PC-3 (cell line): ENCODE measurements around the gene MAT1A. TPM values are rescaled to one million over a fixed set of nuclear protein-coding genes. Genes with fewer than 3 reads are reported as not detected.
"Not testable (repeated sequence)": the region's sequence is repeated elsewhere in the genome, so short reads cannot be mapped to it uniquely, and the experiment has no call there.

Source experiments
- ATAC-seq: fragments of 200-7000 bp; cut with Tn5 transposase; 2 replicates; pipeline ENCODE4 v1.9.1; 2020; ENCODE audit warnings: mild to moderate bottlenecking, moderate library complexity
- BruUV-seq: library from RNA; stranded (reverse); fragments of 400-500 nt; replicated peaks from 2 replicates; lab custom pipeline; 2021; lab: Mats Ljungman, UMichigan
- CTCF ChIA-PET: fragments of 300-600 bp; sonication (Branson Sonifier 250); formaldehyde crosslinking; loops from one replicate; lab custom pipeline; 2022; ENCODE audit warnings: antibody characterized with exemption; lab: Charles Lee
- POLR2A ChIA-PET: fragments of 300-600 bp; sonication (Branson Sonifier 250); formaldehyde crosslinking; loops from one replicate; lab custom pipeline; 2022; ENCODE audit warnings: antibody characterized with exemption; ENCODE audit not compliant: unreplicated experiment; lab: Charles Lee
- DNase-seq: peaks from one replicate; pipeline ENCODE4 v3.0.0-alpha.2; 2015
- H2AFZ ChIP-seq: fragments of 300-600 bp; sonication (generic); 2 replicates; pipeline ENCODE4 v1.6.0; 2016; ENCODE audit warnings: antibody characterized with exemption, low read length
- H3F3A ChIP-seq: fragments of 300-600 bp; sonication (generic); one replicate; pipeline ENCODE4 v1.6.0; 2017; ENCODE audit warnings: antibody characterized with exemption, low read length, control low read depth, mild to moderate bottlenecking; ENCODE audit not compliant: unreplicated experiment
- H3K27ac ChIP-seq: fragments of 300-600 bp; sonication (generic); 2 replicates; pipeline ENCODE4 v1.5.1; 2016; ENCODE audit warnings: mild to moderate bottlenecking, low read length
- H3K27me3 ChIP-seq: fragments of 300-600 bp; sonication (generic); 2 replicates; pipeline ENCODE4 v1.6.1; 2016; ENCODE audit warnings: low read length, mixed read lengths
- H3K36me3 ChIP-seq: fragments of 300-600 bp; sonication (generic); 2 replicates; pipeline ENCODE4 v1.6.1; 2016; ENCODE audit warnings: low read depth, mixed run types, low read length, mixed read lengths
- H3K4me1 ChIP-seq: fragments of 300-600 bp; sonication (generic); 2 replicates; pipeline ENCODE4 v1.5.1; 2016; ENCODE audit warnings: low read length; ENCODE audit not compliant: insufficient read depth
- H3K4me2 ChIP-seq: fragments of 300-600 bp; sonication (generic); 2 replicates; pipeline ENCODE4 v1.6.0; 2016; ENCODE audit warnings: low read length
- H3K4me3 ChIP-seq: fragments of 300-600 bp; sonication (generic); 2 replicates; pipeline ENCODE4 v1.5.1; 2016; ENCODE audit warnings: mild to moderate bottlenecking, low read length, mixed read lengths
- H3K79me2 ChIP-seq: fragments of 300-600 bp; sonication (generic); 2 replicates; pipeline ENCODE4 v1.6.1; 2017; ENCODE audit warnings: low read length, mixed read lengths
- H3K9ac ChIP-seq: fragments of 300-600 bp; sonication (generic); 2 replicates; pipeline ENCODE4 v1.6.0; 2016; ENCODE audit warnings: mild to moderate bottlenecking, low read length
- H3K9me2 ChIP-seq: fragments of 300-600 bp; sonication (generic); replicated peaks from 2 replicates; pipeline ENCODE4 v1.6.1; 2016; ENCODE audit warnings: mixed run types, low read length, mixed read lengths
- H3K9me3 ChIP-seq: fragments of 300-600 bp; sonication (generic); 2 replicates; pipeline ENCODE4 v1.6.1; 2016; ENCODE audit warnings: low read length, mixed read lengths
- H4K20me1 ChIP-seq: fragments of 300-600 bp; sonication (generic); 2 replicates; pipeline ENCODE4 v1.6.1; 2016; ENCODE audit warnings: low read length, mixed read lengths
- CTCF ChIP-seq: fragments of 300-600 bp; sonication (generic); conservative IDR thresholded peaks from 2 replicates; pipeline ENCODE4 v1.5.1; 2017; ENCODE audit warnings: antibody characterized with exemption, low read depth, mild to moderate bottlenecking, low read length
- EZH2 ChIP-seq: fragments of 300-600 bp; sonication (generic); IDR thresholded peaks from one replicate; pipeline ENCODE4 v1.6.1; 2017; ENCODE audit warnings: antibody characterized with exemption, mild to moderate bottlenecking, low read length; ENCODE audit not compliant: unreplicated experiment
- EZH2phosphoT487 ChIP-seq: fragments of 300-600 bp; sonication (generic); IDR thresholded peaks from 2 replicates; pipeline ENCODE4 v1.6.1; 2018; ENCODE audit warnings: mild to moderate bottlenecking, antibody characterized with exemption, low read length, borderline replicate concordance
- intact Hi-C: fragments of 100-400 bp; cut with micrococcal nuclease; formaldehyde crosslinking; loops from 2 replicates; pipeline ENCODE4 v1.9.0; 2023
- total RNA-seq: library from RNA; depleted of rRNA; stranded (reverse); fragments of >200 nt; gene quantifications from 2 replicates; pipeline ENCODE4 v1.2.3, GENCODE V29; 2014

The MAT1A gene
- total RNA-seq, 1 experiment from 2014 or later: not detected

GRCh38 chr10:80253266-80253962, 36.0 kb downstream of the MAT1A start:
- CTCF ChIA-PET: no interaction called here
- no peaks in the 10 kb centered on the region for H3F3A ChIP-seq
- no peaks in the 10 kb centered on the region for H3K9me3 ChIP-seq
- no peak overlapping the region for H3K9ac ChIP-seq
- intact Hi-C loops: no loop called here
- H3K27ac ChIP-seq: no peak overlapping the region
- no peak overlapping the region for H3K4me3 ChIP-seq
- DNase-seq: no peak
- H2AFZ ChIP-seq: no peak overlapping the region
- H3K79me2 ChIP-seq: no peaks in the 10 kb centered on the region
- no TSS peak for BruUV-seq
- no peaks in the 10 kb centered on the region for H3K36me3 ChIP-seq
- H3K4me2 ChIP-seq: no peak overlapping the region
- POLR2A ChIA-PET: no interaction called here
- no peaks in the 10 kb centered on the region for H4K20me1 ChIP-seq
- H3K4me1 ChIP-seq: no peaks in the 10 kb centered on the region
- no peaks in the 10 kb centered on the region for H3K9me2 ChIP-seq
- H3K27me3 ChIP-seq: no peaks in the 10 kb centered on the region
- no peak for TF ChIP-seq EZH2phosphoT487
- TF ChIP-seq EZH2: no peak
- no peak for TF ChIP-seq CTCF
- no peak for ATAC-seq

- CTCF ChIA-PET: no interaction called here
- H4K20me1 ChIP-seq: no peaks in the 10 kb centered on the region
- no peak overlapping the region for H2AFZ ChIP-seq
- H3K4me2 ChIP-seq: no peak overlapping the region
- no peak for DNase-seq
- no peak overlapping the region for H3K9ac ChIP-seq
- TF ChIP-seq CTCF (no peak), EZH2phosphoT487 (no peak)
- H3F3A ChIP-seq: no peaks in the 10 kb centered on the region
- POLR2A ChIA-PET: no interaction called here
- H3K79me2 ChIP-seq: no peaks in the 10 kb centered on the region
- no peak for ATAC-seq
- no peak overlapping the region for H3K4me3 ChIP-seq
- no TSS peak for BruUV-seq
- no peaks in the 10 kb centered on the region for H3K9me3 ChIP-seq
- H3K4me1 ChIP-seq: no peaks in the 10 kb centered on the region
- intact Hi-C loops: no loop called here
- no peak overlapping the region for H3K27ac ChIP-seq
- H3K36me3 ChIP-seq: no peaks in the 10 kb centered on the region
- H3K27me3 ChIP-seq: no peaks in the 10 kb centered on the region
- H3K9me2 ChIP-seq: no peaks in the 10 kb centered on the region
Measured at GRCh38 chr10:80252296-80252887, 37.1 kb downstream of the MAT1A start.

- DNase-seq, H3K4me3 ChIP-seq, H3K36me3 ChIP-seq, intact Hi-C loops, H3K9me3 ChIP-seq, H3F3A ChIP-seq, H3K9ac ChIP-seq, H3K27me3 ChIP-seq, H2AFZ ChIP-seq, H3K79me2 ChIP-seq, H3K9me2 ChIP-seq, POLR2A ChIA-PET, CTCF ChIA-PET, H4K20me1 ChIP-seq, H3K4me2 ChIP-seq, BruUV-seq, H3K27ac ChIP-seq, H3K4me1 ChIP-seq: not testable (repeated sequence)
- ATAC-seq: peak; percentile 83
Measured at GRCh38 chr10:80251703-80252280, 37.7 kb downstream of the MAT1A start.

- POLR2A ChIA-PET, intact Hi-C loops, H3K4me3 ChIP-seq, CTCF ChIA-PET, H3K4me1 ChIP-seq, H4K20me1 ChIP-seq, H3K36me3 ChIP-seq, H3K9ac ChIP-seq, BruUV-seq, H3K4me2 ChIP-seq, H3K9me3 ChIP-seq, H3K27ac ChIP-seq, H3K27me3 ChIP-seq, H3K79me2 ChIP-seq, H3F3A ChIP-seq, H2AFZ ChIP-seq, DNase-seq, H3K9me2 ChIP-seq: not testable (repeated sequence)
- peak; percentile 92 for ATAC-seq
Measured at GRCh38 chr10:80250399-80250798, 39.1 kb downstream of the MAT1A start.

GRCh38 chr10:80249906-80250305, 39.6 kb downstream of the MAT1A start:
- intact Hi-C loops, POLR2A ChIA-PET: not testable (repeated sequence)

More at GRCh38 chr10:80249906-80250305, 39.6 kb downstream of the MAT1A start:
- H3K9me3 ChIP-seq, H3K27ac ChIP-seq, H3K36me3 ChIP-seq, H3K4me2 ChIP-seq, H3K4me1 ChIP-seq, BruUV-seq, DNase-seq, H3K9me2 ChIP-seq, H3F3A ChIP-seq, H3K79me2 ChIP-seq, H2AFZ ChIP-seq, H3K4me3 ChIP-seq, H3K27me3 ChIP-seq, H4K20me1 ChIP-seq, H3K9ac ChIP-seq, CTCF ChIA-PET: not testable (repeated sequence)
- ATAC-seq: peak; percentile 64
